ENCODE data around the gene ALDOB.

ALDOB gene

GRCh38 chr9:101437806-101438232, 2.2 kb upstream of the ALDOB start:
- Histone ChIP-seq H3K9me3 (ENCODE audit: control insufficient read depth, low read length) (no peaks in the 10 kb centered on the region), H3K27me3 (ENCODE audit: control insufficient read depth, insufficient read depth, low read length) (no peaks in the 10 kb centered on the region), H3K4me3 (ENCODE audit: low read length) (peak overlapping the region; percentile 5), H3K4me1 (ENCODE audit: control insufficient read depth, insufficient read depth, low read length) (peaks cover 41% of the 10 kb centered on the region), H3K9ac (ENCODE audit: low read length) (no peak overlapping the region), H3K36me3 (ENCODE audit: control insufficient read depth, insufficient read depth, low read length) (no peaks in the 10 kb centered on the region)

DNA sequence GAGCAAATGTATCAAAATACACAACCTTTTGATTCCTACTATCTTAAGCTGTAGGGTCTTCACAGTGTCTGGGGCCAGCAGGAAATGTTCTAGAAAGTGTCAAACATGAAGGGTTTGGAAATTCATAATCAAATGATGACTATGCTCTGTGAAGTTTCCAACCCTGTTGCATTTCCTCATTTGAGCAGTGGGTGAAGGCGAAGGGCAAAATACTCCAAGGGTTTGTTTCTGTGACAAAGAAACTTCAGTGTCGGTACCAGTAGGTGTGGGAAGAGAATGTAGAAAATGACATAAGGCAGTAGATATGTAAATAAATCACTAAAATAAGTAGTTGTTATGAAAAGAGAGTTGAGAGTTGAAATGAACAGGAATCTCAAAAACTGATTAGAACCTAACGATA, 576 bp downstream of the ALDOB start:
- Histone ChIP-seq H3K9me3 (ENCODE audit: control insufficient read depth, low read length) (no peaks in the 10 kb centered on the region), H3K36me3 (ENCODE audit: control insufficient read depth, insufficient read depth, low read length) (no peaks in the 10 kb centered on the region), H3K4me1 (ENCODE audit: control insufficient read depth, insufficient read depth, low read length) (peaks cover 45% of the 10 kb centered on the region), H3K4me3 (ENCODE audit: low read length) (no peak overlapping the region), H3K27me3 (ENCODE audit: control insufficient read depth, insufficient read depth, low read length) (no peaks in the 10 kb centered on the region), H3K9ac (ENCODE audit: low read length) (no peak overlapping the region)

DNA sequence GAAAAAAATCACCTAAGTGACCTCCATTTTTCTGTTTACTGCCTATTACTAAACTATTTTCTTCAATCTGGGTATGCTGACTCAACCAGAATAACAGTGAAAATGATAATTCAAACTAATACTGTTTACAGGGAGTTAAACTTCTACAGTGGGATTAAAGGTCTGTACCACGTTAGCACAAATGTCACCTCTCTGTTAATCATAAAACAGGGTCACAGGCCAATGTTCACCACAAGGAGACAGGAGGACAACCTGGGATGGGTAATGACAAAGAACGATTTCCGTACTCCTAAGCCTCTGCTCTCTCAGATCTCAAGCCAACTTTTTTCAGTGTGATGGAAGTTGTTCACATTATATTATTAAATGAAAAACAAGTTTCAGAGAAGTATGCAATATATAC, 2.3 kb downstream of the ALDOB start:
- Histone ChIP-seq H3K9me3 (ENCODE audit: control insufficient read depth, low read length) (no peaks in the 10 kb centered on the region), H3K36me3 (ENCODE audit: control insufficient read depth, insufficient read depth, low read length) (no peaks in the 10 kb centered on the region), H3K27me3 (ENCODE audit: control insufficient read depth, insufficient read depth, low read length) (no peaks in the 10 kb centered on the region), H3K9ac (ENCODE audit: low read length) (no peak overlapping the region), H3K4me1 (ENCODE audit: control insufficient read depth, insufficient read depth, low read length) (peaks cover 41% of the 10 kb centered on the region), H3K4me3 (ENCODE audit: low read length) (no peak overlapping the region)

GRCh38 chr9:101432740-101433139, 2.8 kb downstream of the ALDOB start:
- H3K9me3 ChIP-seq (ENCODE audit: control insufficient read depth, low read length): no peaks in the 10 kb centered on the region
- no peaks in the 10 kb centered on the region for H3K27me3 ChIP-seq (ENCODE audit: control insufficient read depth, insufficient read depth, low read length)
- H3K36me3 ChIP-seq (ENCODE audit: control insufficient read depth, insufficient read depth, low read length): no peaks in the 10 kb centered on the region
- no peak overlapping the region for H3K4me3 ChIP-seq (ENCODE audit: low read length)
- no peak overlapping the region for H3K9ac ChIP-seq (ENCODE audit: low read length)
- peaks cover 41% of the 10 kb centered on the region for H3K4me1 ChIP-seq (ENCODE audit: control insufficient read depth, insufficient read depth, low read length)

- Histone ChIP-seq H3K4me3 (ENCODE audit: low read length) (no peak overlapping the region), H3K9ac (ENCODE audit: low read length) (no peak overlapping the region)
These were observed 3.4 kb downstream of the ALDOB start for GRCh38 chr9:101432171-101432570.

DNA sequence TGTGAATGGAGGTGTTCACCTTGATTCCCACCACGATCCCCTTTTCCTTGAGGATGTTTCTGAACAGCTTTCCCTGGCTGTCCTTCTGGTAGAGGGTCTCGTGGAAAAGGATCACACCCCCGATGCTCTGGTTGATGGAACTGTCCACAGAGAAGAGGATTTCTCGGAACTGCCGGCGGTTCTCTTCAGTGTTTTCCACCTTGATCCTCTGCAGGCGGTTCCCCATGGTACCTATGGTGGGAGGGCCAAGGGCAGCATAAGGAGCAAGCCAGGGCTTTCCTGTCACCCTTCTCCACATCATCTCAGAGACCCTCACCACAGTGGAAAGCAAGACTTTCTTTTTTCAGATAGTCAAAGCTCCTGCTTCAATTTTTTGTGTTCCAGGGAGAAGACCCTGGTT, 5.8 kb downstream of the ALDOB start:
- Histone ChIP-seq H3K27me3 (ENCODE audit: control insufficient read depth, insufficient read depth, low read length) (no peaks in the 10 kb centered on the region), H3K4me3 (ENCODE audit: low read length) (no peak overlapping the region), H3K36me3 (ENCODE audit: control insufficient read depth, insufficient read depth, low read length) (no peaks in the 10 kb centered on the region), H3K9ac (ENCODE audit: low read length) (no peak overlapping the region), H3K4me1 (ENCODE audit: control insufficient read depth, insufficient read depth, low read length) (peaks cover 31% of the 10 kb centered on the region), H3K9me3 (ENCODE audit: control insufficient read depth, low read length) (no peaks in the 10 kb centered on the region)

More at GRCh38 chr9:101432171-101432570, 3.4 kb downstream of the ALDOB start:
- no peaks in the 10 kb centered on the region for H3K27me3 ChIP-seq (ENCODE audit: control insufficient read depth, insufficient read depth, low read length)
- no peaks in the 10 kb centered on the region for H3K9me3 ChIP-seq (ENCODE audit: control insufficient read depth, low read length)
- peaks cover 41% of the 10 kb centered on the region for H3K4me1 ChIP-seq (ENCODE audit: control insufficient read depth, insufficient read depth, low read length)
- no peaks in the 10 kb centered on the region for H3K36me3 ChIP-seq (ENCODE audit: control insufficient read depth, insufficient read depth, low read length)

DNA sequence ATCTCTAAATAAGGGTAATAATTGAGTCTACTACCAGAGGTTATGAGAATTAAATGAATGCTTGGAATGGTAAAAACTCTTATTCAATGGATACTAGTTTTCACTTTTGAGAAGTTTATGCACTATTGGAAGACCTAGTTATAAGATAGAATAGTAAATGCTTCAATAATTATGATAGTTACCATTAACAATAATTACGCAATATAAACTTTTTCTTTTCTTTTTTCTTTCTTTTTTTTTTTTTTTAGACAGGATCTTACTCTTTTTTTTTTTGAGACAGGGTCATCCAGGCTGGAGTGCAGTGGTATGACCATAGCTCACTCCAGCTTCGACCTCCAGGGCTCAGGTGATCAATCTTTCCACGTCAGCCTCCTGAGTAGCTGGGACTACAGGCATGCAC, 6.7 kb downstream of the ALDOB start:
- H3K27me3 ChIP-seq (ENCODE audit: control insufficient read depth, insufficient read depth, low read length): no peaks in the 10 kb centered on the region
- H3K9ac ChIP-seq (ENCODE audit: low read length): no peak overlapping the region
- H3K36me3 ChIP-seq (ENCODE audit: control insufficient read depth, insufficient read depth, low read length): no peaks in the 10 kb centered on the region
- no peak overlapping the region for H3K4me3 ChIP-seq (ENCODE audit: low read length)
- no peaks in the 10 kb centered on the region for H3K9me3 ChIP-seq (ENCODE audit: control insufficient read depth, low read length)
- peaks cover 27% of the 10 kb centered on the region for H3K4me1 ChIP-seq (ENCODE audit: control insufficient read depth, insufficient read depth, low read length)

DNA sequence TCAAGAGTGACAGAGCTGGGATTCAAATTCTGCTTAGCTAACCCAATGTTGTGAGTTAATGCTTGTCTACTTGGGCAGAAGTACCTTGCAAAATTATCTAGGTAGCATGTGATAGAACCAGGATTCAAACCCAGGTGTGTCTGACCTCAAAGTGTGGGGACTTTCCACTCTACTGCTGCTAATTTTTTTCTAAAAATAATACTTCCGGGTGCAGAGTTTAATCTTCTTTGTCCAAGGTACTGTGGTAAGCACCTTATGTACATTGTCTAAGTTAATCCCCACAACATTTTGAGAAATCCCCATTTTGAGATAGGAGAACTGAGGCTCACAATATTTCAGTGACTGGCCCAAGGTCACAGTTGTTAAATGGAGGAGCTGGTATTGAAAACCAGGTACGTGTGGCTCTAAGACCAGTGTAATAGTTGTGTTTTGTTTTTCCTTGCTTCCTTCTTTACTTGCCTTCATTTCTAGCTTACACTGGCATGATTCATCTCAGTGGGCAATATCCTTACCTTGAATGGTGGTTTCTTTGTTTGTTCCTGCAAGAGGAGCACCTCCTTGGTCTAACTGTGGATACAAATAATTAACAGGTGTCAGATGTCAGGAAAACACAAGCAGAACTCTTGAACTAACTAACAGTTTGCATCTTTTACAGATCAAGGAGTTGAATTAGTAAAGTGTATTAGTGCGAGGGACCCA, 7.5 kb downstream of the ALDOB start:
- H3K27me3 ChIP-seq (ENCODE audit: control insufficient read depth, insufficient read depth, low read length): no peaks in the 10 kb centered on the region
- H3K4me1 ChIP-seq (ENCODE audit: control insufficient read depth, insufficient read depth, low read length): peaks cover 27% of the 10 kb centered on the region
- H3K9ac ChIP-seq (ENCODE audit: low read length): no peak overlapping the region
- no peak overlapping the region for H3K4me3 ChIP-seq (ENCODE audit: low read length)
- H3K36me3 ChIP-seq (ENCODE audit: control insufficient read depth, insufficient read depth, low read length): no peaks in the 10 kb centered on the region
- no peaks in the 10 kb centered on the region for H3K9me3 ChIP-seq (ENCODE audit: control insufficient read depth, low read length)

DNA sequence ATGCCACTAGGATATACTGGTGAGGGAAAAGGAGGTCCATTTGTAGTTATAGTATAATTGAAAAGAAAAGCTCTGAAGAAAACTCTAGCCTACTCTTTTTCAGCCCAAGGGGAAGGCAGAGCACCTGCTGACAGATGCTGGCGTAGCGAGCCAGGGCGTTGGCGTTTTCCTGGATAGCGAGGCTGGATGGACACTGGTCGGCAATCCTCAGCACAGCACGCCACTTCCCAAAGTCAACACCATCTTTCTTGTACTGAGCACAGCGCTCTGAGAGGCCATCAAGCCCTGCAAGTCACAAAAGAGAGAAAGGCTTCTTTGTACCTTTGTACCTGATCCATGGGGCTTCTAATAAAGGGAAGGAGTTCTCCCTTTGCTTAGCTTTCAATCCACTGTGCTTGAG, 8.2 kb downstream of the ALDOB start:
- Histone ChIP-seq H3K4me1 (ENCODE audit: control insufficient read depth, insufficient read depth, low read length) (peaks cover 22% of the 10 kb centered on the region), H3K9me3 (ENCODE audit: control insufficient read depth, low read length) (no peaks in the 10 kb centered on the region), H3K27me3 (ENCODE audit: control insufficient read depth, insufficient read depth, low read length) (no peaks in the 10 kb centered on the region), H3K9ac (ENCODE audit: low read length) (no peak overlapping the region), H3K4me3 (ENCODE audit: low read length) (no peak overlapping the region), H3K36me3 (ENCODE audit: control insufficient read depth, insufficient read depth, low read length) (no peaks in the 10 kb centered on the region)

- Histone ChIP-seq H3K27me3 (ENCODE audit: control insufficient read depth, insufficient read depth, low read length) (no peaks in the 10 kb centered on the region), H3K4me3 (ENCODE audit: low read length) (no peak overlapping the region), H3K4me1 (ENCODE audit: control insufficient read depth, insufficient read depth, low read length) (peaks cover 10% of the 10 kb centered on the region), H3K9ac (ENCODE audit: low read length) (no peak overlapping the region), H3K9me3 (ENCODE audit: control insufficient read depth, low read length) (no peaks in the 10 kb centered on the region), H3K36me3 (ENCODE audit: control insufficient read depth, insufficient read depth, low read length) (no peaks in the 10 kb centered on the region)
These were observed 13.9 kb downstream of the ALDOB start for GRCh38 chr9:101421653-101422065.

DNA sequence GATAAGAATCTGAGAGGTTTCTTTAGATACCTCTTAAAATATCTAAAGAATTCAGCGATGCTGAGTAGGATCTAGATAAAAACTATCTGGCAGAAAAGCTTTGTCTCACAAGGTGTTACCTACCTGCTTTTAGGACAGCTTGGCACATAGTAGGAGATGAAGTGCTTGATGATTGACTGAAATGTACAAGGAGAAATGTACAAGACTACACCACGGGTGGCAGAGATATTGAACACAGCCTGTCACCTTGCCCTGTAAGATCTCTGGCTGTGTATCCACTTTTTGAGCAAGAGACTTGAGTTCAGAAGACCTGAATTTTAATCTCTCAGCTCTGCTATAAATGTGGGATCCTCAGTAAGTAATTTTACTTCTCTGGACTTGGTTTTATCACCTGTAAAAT, 15.7 kb downstream of the ALDOB start:
- Histone ChIP-seq H3K27me3 (ENCODE audit: control insufficient read depth, insufficient read depth, low read length) (no peaks in the 10 kb centered on the region), H3K4me1 (ENCODE audit: control insufficient read depth, insufficient read depth, low read length) (peaks cover 10% of the 10 kb centered on the region), H3K9ac (ENCODE audit: low read length) (no peak overlapping the region), H3K36me3 (ENCODE audit: control insufficient read depth, insufficient read depth, low read length) (no peaks in the 10 kb centered on the region), H3K9me3 (ENCODE audit: control insufficient read depth, low read length) (no peaks in the 10 kb centered on the region), H3K4me3 (ENCODE audit: low read length) (no peak overlapping the region)

- Histone ChIP-seq H3K9me3 (ENCODE audit: control insufficient read depth, low read length) (no peaks in the 10 kb centered on the region), H3K27me3 (ENCODE audit: control insufficient read depth, insufficient read depth, low read length) (no peaks in the 10 kb centered on the region), H3K4me1 (ENCODE audit: control insufficient read depth, insufficient read depth, low read length) (peaks cover 10% of the 10 kb centered on the region), H3K9ac (ENCODE audit: low read length) (no peak overlapping the region), H3K4me3 (ENCODE audit: low read length) (no peak overlapping the region), H3K36me3 (ENCODE audit: control insufficient read depth, insufficient read depth, low read length) (no peaks in the 10 kb centered on the region)
These were observed 16.8 kb downstream of the ALDOB start for GRCh38 chr9:101418518-101419430.
